NCI-H2227 (cell line): ENCODE measurements around the gene FAM236A.
"Not testable (repeated sequence)": the region's sequence is repeated elsewhere in the genome, so short reads cannot be mapped to it uniquely, and the experiment has no call there.

Experiments
- DNase-seq: peaks from one replicate; lab custom pipeline; 2025; ENCODE audit not compliant: unreplicated experiment; lab: John Stamatoyannopoulos, UW

The FAM236A gene

DNA sequence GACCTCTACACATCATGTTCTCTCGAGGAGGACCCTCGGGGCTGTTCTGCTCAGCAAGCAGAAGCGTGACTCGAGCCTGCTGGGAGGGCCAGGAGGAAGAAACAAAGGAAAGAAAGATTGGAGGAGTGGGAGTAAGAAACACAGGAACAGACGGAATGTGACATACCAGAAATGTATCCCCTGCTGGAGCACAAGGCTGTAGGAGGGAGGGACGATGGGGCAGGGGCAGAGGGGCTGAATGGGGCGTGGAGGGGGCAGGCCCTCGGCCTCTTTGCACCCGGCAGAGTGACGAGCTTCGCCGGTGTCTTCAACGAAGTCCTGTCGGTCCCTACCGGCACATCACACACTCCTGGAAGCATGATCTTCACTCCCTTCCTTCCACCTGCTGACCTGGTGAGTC lies at the start of gene FAM236A:
Gene FAM236A (plus strand): TSS at position 301 of the 400 bp plus-strand sequence. CDS start 57 bp downstream, at position 358.
- DNase-seq, result not testable (repeated sequence)

GRCh38 chrX:72889740-72890139 lies 48.3 kb upstream of the FAM236A start:
- DNase-seq, result not testable (repeated sequence)

GRCh38 chrX:72912315-72912714 lies 25.7 kb upstream of the FAM236A start, which contains the start of gene FAM236C:
Gene FAM236C (plus strand): TSS chrX:72912615. CDS start chrX:72912715, 100 bp downstream.
- DNase-seq, result not testable (repeated sequence)

DNA sequence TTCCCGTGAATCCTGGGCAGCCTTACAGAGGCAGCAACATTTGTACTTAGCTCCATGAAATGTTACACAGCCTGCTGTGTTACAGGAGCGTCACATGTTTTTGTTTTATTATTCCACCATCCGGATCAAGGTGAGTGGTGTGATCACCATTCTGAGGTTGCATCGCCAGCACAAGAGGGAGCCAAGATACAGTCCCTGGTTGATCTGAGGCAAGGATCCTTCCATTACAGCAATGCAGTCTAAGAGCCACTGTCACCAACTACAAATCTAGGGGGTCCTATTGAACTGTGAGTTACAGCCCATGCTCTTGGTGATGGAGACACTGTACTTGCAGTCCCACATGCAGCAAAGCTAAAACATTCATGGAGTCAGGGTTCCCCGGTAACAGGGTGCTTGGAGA lies 21.9 kb upstream of the FAM236A start:
- not testable (repeated sequence) for DNase-seq

- DNase-seq, result not testable (repeated sequence)
Observed at GRCh38 chrX:72932283-72932682, 5.7 kb upstream of the FAM236A start.

DNA sequence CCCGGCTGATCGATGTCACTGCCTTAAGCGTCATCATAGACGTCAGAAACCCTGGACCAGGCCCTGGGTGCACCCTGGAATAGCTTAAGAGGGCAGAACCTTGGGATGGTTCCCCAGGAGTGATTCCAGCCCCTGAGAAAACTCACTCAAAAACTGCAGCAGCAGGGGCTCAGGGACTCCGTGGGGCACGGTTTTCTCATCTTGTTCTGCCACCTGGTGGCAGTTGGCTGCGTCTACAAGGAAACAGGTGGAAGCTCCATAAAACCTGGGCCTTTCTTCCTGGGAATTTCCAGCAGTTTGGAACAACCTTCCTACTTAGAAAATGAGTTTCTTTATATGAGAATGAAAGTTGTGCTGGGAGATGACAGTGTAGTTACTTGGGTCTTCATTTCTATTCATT lies 1.6 kb upstream of the FAM236A start:
- DNase-seq, result not testable (repeated sequence)

GRCh38 chrX:72936882-72937455 lies 1.0 kb upstream of the FAM236A start:
- not testable (repeated sequence) for DNase-seq

DNA sequence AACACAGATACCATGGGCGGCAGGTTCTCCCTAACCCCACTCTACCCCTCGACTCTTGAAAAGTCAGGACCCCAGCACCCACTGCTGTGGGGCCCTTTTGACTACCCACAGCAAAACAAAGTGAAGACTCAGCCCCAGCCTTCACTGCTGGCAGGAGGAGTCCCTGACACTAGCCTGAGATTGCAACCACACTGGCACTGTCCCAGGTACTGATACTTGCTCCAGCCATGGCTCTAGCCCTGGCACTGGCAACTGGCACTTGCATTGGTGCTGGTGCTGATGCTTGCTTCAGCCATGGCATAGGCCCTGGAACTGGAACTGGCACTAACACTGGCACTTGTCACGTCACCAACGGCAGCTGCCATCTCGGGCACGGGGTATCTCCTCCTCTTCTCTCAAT lies 4.3 kb downstream of the FAM236A start:
- DNase-seq, result not testable (repeated sequence)

GRCh38 chrX:72943035-72943818 lies 5.2 kb downstream of the FAM236A start:
- not testable (repeated sequence) for DNase-seq

DNA sequence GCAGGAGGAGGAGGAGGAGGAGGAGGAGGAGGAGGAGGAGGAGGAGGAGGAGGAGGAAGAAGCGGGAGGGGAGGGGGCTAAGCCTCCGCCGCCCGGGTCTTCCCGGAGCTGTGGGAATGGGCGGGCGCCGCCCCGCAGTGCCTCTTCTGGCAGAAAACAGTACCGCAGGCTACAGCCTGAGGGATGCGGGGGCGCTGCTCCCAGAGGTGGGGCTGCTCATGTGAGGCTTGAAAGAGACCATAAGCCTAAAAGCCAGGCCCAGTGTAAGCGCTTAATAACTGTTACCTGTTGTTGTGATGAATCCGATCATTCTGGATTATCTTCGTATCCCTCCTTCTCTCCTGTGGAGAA lies 5.8 kb downstream of the FAM236A start, which contains the start of gene DMRTC1:
Gene DMRTC1 (minus strand): TSS at position 19 of the 351 bp plus-strand sequence. CDS start 68,143 bp downstream, outside the sequence.
- DNase-seq, result not testable (repeated sequence)

DNA sequence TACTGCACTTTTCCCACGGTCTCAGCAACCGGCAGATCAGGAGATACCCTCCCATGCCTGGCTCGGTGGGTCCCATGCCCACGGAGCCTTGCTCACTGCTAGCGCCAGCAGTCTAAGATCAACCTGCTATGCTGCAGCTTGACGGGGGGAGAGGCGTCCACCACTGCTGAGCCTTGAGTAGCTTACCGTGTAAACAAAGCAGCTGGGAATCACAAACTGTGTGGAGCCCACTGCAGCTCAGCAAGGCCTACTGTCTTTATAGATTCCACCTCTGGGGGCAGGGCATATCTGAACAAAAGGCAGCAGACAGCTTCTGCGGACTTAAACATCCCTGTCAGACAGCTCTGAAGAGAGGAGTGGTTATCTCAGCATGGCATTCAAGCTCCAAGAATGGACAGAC lies 22.0 kb downstream of the FAM236A start:
- DNase-seq, result not testable (repeated sequence)

GRCh38 chrX:72971859-72972258 lies 33.9 kb downstream of the FAM236A start:
- not testable (repeated sequence) for DNase-seq

DNA sequence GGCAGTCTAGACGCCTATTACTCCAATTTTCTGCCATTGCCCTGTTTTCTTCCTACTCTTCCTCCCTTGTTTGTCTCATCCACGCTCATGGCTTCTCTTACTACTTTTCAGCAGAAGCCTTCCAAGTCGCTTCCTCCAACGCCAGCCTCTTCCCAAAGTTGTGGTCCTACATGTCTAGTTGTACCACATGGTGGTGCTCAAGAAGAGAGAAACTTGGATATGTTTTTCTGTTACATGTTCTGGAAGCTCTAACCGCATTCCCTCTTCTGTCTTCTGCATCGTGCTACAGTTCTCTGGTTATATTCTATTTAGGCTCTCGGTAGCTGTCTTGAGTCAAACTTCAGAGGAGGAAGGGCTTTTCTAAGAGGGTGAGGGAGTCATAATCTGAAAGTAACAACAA lies 36.9 kb downstream of the FAM236A start:
- not testable (repeated sequence) for DNase-seq

- not testable (repeated sequence) for DNase-seq
Observed at GRCh38 chrX:72980894-72981469, 43.0 kb downstream of the FAM236A start.
